ENCODE data around the gene LRRC25.

GRCh38 chr19:18443831-18444230 lies 46.4 kb upstream of the LRRC25 start:
- TF ChIP-seq, protein P1, sequence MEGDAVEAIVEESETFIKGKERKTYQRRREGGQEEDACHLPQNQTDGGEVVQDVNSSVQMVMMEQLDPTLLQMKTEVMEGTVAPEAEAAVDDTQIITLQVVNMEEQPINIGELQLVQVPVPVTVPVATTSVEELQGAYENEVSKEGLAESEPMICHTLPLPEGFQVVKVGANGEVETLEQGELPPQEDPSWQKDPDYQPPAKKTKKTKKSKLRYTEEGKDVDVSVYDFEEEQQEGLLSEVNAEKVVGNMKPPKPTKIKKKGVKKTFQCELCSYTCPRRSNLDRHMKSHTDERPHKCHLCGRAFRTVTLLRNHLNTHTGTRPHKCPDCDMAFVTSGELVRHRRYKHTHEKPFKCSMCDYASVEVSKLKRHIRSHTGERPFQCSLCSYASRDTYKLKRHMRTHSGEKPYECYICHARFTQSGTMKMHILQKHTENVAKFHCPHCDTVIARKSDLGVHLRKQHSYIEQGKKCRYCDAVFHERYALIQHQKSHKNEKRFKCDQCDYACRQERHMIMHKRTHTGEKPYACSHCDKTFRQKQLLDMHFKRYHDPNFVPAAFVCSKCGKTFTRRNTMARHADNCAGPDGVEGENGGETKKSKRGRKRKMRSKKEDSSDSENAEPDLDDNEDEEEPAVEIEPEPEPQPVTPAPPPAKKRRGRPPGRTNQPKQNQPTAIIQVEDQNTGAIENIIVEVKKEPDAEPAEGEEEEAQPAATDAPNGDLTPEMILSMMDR (IDR thresholded peaks at IDR 0.05; ENCODE audit: poor library complexity), result no peak
- TF ChIP-seq EZH2phosphoT487 (IDR thresholded peaks at IDR 0.05; ENCODE audit: low read depth, severe bottlenecking, unreplicated experiment), result no peak
